HG03460 (cell line): ENCODE results near the gene ARHGEF17.

Experiments
- ATAC-seq: cut with Tn5 transposase; IDR thresholded peaks from one replicate; pipeline ENCODE4 v1.9.1; 2021; ENCODE audit not compliant: unreplicated experiment

Gene ARHGEF17

GRCh38 chr11:73390601-73391565, 82.8 kb downstream of the ARHGEF17 start:
- ATAC-seq: no peak

DNA sequence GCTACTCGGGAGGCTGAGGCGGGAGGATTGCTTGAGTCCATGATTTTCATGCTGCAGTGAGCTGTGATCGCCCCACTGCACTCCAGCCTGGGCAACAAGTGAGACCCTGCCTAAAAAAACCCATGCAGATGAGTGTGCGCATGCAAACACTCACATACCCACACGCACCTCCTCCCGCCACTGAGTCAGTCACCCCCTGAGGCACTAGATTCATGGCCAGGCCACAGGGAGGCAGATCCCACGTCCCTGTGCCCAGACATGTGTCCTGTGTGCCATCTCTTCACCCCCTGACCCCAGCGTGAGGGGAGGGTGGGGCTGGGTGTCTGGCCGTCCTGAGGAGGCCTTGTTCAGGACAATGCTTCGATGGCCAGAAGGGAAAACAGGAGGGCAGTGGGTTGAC, 83.6 kb downstream of the ARHGEF17 start:
- ATAC-seq: no peak

GRCh38 chr11:73392108-73393010, 84.3 kb downstream of the ARHGEF17 start:
- no peak for ATAC-seq

- no peak for ATAC-seq
Measured at GRCh38 chr11:73393011-73393380, 84.9 kb downstream of the ARHGEF17 start.

DNA sequence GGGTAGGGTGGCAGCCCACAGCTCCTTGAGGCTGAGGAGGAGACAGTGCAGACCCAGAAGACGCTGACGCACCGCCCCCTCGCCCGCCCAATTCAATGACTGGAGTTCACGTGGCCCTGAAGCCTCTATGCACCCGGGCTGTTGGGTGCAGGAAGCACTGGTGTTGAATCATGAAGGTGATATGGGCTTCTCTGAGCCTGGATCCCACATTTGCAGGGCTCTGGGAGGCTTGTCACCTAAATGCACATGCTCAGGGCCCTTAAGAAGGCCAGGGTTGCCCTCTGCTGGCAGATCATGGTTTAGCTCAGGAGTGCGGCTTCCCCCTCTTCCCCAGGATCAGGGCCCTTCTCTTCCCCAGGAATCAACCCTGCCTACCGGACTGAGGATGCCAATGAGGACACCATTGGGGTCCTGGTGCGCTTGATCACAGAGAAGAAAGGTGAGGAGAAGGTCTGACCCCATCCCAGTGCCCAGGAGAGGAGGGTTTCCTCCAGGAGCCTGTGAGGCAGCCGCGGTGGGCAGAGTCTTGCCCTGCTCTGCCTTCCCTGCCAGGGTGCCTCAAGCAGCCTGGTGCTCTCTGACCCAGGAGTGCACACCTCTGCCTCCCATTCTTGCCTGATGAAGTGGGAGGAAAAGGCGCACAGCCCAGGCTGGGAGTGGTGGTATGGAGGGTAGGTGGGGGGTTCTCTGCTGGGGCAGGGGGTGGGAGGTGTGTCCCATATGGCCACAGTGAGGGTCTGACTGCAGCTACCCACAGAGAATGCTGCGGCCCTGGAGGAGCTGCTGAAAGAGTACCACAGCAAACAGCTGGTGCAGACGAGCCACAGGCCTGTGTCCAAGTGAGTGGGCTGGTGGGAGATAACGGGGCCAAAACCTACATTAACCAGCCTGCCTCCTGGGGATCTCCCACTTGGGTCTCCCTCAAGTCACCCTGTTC, 85.7 kb downstream of the ARHGEF17 start:
- no peak for ATAC-seq

DNA sequence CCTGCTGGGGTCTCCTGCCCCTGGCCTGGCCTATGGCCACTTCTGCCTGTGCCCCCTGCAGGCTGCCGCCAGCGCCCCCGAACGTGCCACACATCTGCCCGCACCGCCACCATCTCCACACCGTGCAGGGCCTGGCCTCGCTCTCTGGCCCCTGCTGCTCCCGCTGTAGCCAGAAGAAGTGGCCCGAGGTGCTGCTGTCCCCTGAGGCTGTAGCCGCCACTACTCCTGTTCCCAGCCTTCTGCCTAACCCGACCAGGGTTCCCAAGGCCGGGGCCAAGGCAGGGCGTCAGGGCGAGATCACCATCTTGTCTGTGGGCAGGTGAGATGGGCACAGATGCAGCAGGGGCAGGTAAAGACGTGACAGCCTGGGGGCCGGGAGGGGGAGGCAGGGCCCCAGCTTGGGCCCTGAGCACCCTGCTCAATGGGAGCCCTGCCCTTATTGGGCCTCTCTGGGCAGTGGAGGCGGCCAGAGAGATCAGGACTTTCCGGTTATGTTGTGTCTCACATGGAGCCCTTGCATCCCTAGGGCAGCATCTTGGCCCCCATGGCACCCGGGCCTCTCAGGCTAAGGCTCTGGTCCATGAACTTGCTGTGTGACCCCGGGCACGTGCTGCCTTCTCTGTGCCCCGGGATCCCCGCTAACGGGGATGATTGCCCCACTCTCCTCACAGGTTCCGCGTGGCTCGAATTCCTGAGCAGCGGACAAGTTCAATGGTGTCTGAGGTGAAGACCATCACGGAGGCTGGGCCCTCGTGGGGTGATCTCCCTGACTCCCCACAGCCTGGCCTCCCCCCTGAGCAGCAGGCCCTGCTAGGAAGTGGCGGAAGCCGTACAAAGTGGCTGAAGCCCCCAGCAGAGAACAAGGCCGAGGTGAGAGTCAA, 86.6 kb downstream of the ARHGEF17 start:
- no peak for ATAC-seq

DNA sequence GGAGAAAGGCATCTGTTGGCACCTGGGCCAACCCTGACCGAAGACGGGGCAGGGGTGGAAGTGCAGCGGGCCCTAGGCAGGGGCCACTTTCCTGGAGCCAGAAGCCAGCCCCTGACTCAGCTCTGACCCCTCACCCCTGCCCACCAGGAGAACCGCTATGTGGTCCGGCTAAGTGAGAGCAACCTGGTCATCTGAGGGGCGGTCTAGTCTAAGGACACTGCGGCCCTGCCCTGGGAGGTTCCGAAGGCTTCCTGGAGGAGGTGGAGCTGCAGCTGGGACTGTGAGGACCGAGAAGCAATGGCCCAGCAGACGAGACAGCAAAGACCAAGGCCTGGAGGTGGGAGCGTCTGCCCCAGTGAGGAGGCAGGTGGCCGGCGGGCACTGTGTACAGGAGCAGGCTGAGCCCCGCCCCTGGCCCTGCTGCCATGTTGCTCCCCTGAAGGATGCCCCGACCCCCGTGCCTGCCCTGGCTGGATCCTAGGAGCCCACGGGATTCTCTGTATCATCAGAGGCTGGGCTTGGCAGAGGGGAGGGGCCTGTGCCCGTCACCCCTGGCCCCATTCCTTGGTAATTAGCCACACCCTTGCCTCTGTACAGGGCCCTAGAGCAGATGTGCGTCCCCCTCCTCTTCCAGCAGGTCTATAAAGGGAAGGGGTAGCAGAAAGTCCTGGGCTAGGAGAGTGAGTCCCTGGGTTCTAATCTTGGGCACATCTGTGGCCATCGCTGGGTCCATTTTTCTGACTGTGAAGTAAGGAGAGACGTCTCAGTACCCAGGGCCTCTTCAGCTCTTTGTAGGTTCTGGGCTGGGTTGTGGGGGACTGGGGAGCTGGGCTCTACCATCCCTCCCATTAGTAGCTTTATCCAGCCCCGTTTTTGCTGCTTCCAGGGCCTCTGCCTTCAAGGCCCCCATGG, 87.5 kb downstream of the ARHGEF17 start:
- no peak for ATAC-seq

- no peak for ATAC-seq
Measured at GRCh38 chr11:73396251-73396930, 88.3 kb downstream of the ARHGEF17 start.

DNA sequence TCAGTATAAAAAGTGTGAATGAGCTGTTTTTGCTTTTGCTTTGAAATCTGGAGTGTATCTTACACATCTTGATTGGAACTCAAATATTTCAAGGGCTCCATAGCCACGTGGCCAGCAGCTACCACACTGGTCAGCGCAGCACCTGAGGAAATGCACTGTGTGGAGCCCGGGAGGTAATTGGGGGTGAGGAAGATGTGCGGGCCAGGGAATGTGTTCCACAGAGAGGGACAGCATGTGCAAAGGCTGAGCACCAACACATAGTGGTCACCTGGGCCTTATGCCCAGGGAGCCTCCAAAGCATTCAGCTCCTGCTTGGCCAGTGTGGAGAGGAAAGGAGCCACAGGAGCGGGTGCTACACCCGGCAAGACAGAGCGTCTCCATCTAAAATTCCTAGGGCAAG, 88.9 kb downstream of the ARHGEF17 start:
- no peak for ATAC-seq

- no peak for ATAC-seq
Measured at GRCh38 chr11:73397468-73398131, 89.5 kb downstream of the ARHGEF17 start.

DNA sequence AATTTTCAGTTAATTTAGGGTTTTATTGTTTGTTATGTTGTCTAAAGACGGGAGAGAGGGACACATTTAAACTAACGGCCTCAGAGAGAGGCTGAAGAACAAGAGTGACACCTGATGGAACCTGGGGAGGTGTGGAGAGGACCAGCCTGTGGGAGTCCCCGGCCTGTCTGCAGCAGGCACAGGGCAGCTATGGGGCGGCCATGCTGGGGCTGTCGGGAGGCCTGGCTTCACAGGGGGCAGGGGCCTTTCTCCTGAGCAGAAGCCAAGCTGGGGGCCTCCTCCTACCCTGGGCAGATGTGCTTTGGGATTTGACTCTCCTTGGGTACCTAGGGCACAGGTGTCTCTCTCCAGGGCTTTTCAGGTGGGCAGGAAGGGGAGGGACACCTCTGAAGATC, 90.1 kb downstream of the ARHGEF17 start:
- ATAC-seq: no peak

DNA sequence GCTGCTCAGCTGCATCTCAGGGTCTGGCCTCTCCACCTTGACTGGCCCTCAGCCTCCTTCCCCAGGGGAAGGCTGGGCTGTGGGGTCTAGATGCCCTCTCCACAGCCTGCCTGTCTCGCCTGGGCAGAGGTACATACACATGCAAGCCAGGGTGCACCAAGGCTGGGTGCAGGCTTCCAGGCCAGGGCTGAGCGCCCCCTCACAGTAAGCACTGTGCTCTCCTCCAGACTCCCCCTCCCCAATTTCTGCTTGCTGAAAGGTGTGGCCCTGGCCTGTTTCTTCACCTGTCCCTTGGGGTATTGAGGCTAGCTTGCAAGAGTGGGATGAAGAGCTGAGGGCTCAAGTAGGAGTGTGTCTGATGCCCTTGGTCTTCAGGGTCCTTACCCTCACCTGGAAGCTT, 90.6 kb downstream of the ARHGEF17 start:
- ATAC-seq: no peak

DNA sequence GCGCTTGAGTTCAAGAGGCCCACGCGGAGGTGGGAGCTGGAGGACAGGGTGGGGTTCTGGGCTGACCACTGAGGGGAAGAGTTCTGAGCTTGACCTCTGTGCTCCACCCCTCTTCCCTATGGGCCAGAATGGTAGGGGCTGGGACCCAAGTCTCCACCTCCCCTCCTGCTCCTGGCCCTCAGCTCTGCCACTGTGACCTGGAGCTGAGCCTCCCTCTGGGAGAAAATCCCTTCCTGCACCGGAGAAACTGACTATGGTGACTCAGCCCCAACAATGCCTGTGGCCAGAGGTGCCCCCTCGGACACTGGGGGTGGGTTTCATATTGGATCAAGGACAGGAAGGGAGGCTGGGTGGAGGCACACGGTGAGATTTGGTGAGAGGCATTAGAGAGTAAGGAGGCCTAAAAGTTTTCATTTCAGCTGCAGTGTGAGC, 91.1 kb downstream of the ARHGEF17 start:
- no peak for ATAC-seq

DNA sequence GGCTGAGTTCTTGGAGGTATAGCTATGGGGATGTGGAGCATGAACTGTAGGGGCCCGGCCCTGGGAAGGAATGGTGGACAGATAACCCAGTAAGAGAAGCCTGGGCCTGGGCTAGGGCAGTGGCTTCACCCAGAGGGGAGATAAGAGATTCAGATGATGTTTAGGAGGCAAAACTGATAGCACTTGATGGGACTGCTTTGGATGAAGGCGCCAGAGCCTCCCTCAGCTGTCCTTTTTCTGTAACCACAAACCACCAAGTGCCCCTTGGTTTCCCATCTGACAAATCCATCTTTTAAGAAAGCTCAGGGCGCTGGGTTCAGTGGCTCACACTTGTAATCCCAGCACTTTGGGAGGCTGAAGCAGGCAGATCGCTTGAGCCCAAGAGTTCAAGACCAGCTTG, 91.6 kb downstream of the ARHGEF17 start:
- ATAC-seq: no peak

DNA sequence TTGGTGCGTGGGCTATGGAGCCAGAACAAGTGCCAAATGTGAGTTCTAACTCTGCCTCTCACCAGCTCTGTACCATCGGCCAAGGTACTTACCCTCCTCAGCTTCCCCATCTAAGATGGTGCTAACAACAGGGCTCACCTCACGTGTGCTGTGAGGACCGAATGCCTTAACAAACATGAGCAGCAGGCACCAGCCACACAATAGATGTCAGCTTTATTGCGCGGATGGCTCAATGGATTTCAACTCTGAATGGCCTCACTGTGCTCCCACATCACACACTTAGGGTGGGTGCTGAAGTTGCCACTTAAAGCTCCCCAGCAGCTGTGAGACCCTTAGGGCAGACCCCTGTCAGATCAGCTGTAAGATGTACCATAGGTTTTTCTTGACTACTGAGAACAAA, 92.2 kb downstream of the ARHGEF17 start:
- no peak for ATAC-seq

- no peak for ATAC-seq
Measured at GRCh38 chr11:73401217-73401923, 93.3 kb downstream of the ARHGEF17 start.
